Progenitor cell of endocrine pancreas (in vitro differentiated cells): ENCODE results near the gene SLCO2B1. TPM values are rescaled to one million over a fixed set of nuclear protein-coding genes. Genes with fewer than 3 reads are reported as not detected.

Source experiments
- DNase-seq: peaks from one replicate; pipeline ENCODE4 v3.0.0; 2021; ENCODE audit warnings: low spot score; ENCODE audit not compliant: unreplicated experiment
- H3K27ac Mint-ChIP-seq: 2 replicates; pipeline ENCODE4 v1.8.0; 2021; ENCODE audit warnings: mild to moderate bottlenecking, moderate library complexity, mixed read lengths
- H3K27me3 Mint-ChIP-seq: 2 replicates; pipeline ENCODE4 v1.8.0; 2021; ENCODE audit warnings: mixed read lengths
- H3K36me3 Mint-ChIP-seq: 2 replicates; pipeline ENCODE4 v1.8.0; 2022; ENCODE audit warnings: mixed read lengths; ENCODE audit not compliant: insufficient read depth
- H3K4me1 Mint-ChIP-seq: 2 replicates; pipeline ENCODE4 v1.8.0; 2021; ENCODE audit warnings: low read depth, mixed read lengths
- H3K4me3 Mint-ChIP-seq: 2 replicates; pipeline ENCODE4 v1.8.0; 2021; ENCODE audit warnings: low read depth, mild to moderate bottlenecking, moderate library complexity, mixed read lengths
- H3K9me3 Mint-ChIP-seq: 2 replicates; pipeline ENCODE4 v1.8.0; 2021; ENCODE audit warnings: low read depth, mixed read lengths
- total RNA-seq: library from RNA; stranded (reverse); gene quantifications from 2 replicates; pipeline ENCODE4 v1.2.1, GENCODE V29; 2021
- TF ChIP-seq, protein P1 (sequence below): fragments of 200-600 bp; sonication (generic); IDR thresholded peaks from one replicate; pipeline ENCODE4 v1.5.0; 2021; ENCODE audit warnings: antibody characterized with exemption, mild to moderate bottlenecking; ENCODE audit not compliant: unreplicated experiment

Gene SLCO2B1
- total RNA-seq, 1 donor from 2014 or later: 6.6 TPM

DNA sequence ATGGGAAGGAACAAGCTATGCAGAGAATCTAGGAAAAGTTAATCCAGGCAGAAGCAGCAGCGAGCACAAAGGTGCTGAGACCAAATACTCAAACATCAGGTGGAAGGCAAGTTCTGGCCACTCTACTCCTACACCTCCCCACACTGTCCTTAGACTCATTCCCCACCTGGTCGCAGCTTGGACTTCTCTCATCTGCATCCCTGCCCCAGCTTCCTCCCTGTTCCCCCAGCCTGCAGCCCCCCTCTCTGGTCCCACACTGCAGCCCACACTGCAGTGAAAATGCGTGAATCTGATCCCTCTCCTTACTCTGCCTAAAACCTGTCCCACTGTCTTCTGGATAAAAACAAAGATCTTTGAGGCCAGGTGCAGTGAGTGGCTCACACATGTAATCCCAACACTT, 98.8 kb downstream of the SLCO2B1 start:
- TF ChIP-seq, protein P1, sequence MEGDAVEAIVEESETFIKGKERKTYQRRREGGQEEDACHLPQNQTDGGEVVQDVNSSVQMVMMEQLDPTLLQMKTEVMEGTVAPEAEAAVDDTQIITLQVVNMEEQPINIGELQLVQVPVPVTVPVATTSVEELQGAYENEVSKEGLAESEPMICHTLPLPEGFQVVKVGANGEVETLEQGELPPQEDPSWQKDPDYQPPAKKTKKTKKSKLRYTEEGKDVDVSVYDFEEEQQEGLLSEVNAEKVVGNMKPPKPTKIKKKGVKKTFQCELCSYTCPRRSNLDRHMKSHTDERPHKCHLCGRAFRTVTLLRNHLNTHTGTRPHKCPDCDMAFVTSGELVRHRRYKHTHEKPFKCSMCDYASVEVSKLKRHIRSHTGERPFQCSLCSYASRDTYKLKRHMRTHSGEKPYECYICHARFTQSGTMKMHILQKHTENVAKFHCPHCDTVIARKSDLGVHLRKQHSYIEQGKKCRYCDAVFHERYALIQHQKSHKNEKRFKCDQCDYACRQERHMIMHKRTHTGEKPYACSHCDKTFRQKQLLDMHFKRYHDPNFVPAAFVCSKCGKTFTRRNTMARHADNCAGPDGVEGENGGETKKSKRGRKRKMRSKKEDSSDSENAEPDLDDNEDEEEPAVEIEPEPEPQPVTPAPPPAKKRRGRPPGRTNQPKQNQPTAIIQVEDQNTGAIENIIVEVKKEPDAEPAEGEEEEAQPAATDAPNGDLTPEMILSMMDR: no peak
- Mint-ChIP-seq H3K27ac (no peak overlapping the region), H3K4me3 (no peak overlapping the region), H3K36me3 (no peaks in the 10 kb centered on the region), H3K4me1 (no peaks in the 10 kb centered on the region), H3K27me3 (peaks cover 32% of the 10 kb centered on the region), H3K9me3 (peaks cover 8% of the 10 kb centered on the region)
- no peak for DNase-seq

DNA sequence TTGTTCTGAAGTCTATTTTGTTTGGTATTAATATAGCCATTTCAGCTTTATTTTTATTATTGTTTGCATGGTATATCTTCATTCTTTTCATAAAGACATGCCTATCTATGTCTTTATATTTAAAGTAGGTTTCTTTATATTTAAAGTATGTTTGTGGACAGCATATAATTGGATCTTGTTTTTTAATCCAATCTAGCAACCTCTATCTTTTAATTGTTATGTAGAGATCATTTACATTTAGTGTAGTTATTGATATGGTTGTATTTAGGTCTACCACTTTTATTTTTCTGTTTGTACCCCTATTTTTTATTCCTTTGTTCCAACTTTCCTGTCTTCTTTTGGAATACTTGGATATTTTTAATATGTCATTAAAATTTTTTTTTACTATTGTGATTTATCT, 103.4 kb downstream of the SLCO2B1 start:
- no peak overlapping the region for H3K4me3 Mint-ChIP-seq
- no peaks in the 10 kb centered on the region for H3K36me3 Mint-ChIP-seq
- DNase-seq: no peak
- H3K27me3 Mint-ChIP-seq: peaks cover 25% of the 10 kb centered on the region
- no peaks in the 10 kb centered on the region for H3K4me1 Mint-ChIP-seq
- TF ChIP-seq, protein P1: no peak
- no peak overlapping the region for H3K27ac Mint-ChIP-seq
- peaks cover 8% of the 10 kb centered on the region for H3K9me3 Mint-ChIP-seq

Other genes with a start within 250 kb of the SLCO2B1 start
- gene XRRA1, start 202.0 kb upstream of the SLCO2B1 start, total RNA-seq: 10.8 and 12.2 TPM in 2 replicates
- 179 and 194 TPM in 2 replicates for gene SPCS2, start 201.8 kb upstream of the SLCO2B1 start, total RNA-seq
- 11.2 and 12.6 TPM in 2 replicates for gene NEU3, start 162.2 kb upstream of the SLCO2B1 start, total RNA-seq
- not detected in 2 replicates for gene OR2AT4, start 54.2 kb upstream of the SLCO2B1 start, total RNA-seq
- 0.11 TPM in 1 of 2 replicates, not detected in the other for gene TPBGL, start 89.7 kb downstream of the SLCO2B1 start, total RNA-seq
- 32.5 and 36.0 TPM in 2 replicates for gene ARRB1, start 200.6 kb downstream of the SLCO2B1 start, total RNA-seq
- 2,637 and 2,682 TPM in 2 replicates for gene RPS3, start 248.4 kb downstream of the SLCO2B1 start, total RNA-seq